ENCODE results near the gene IPO8. TPM values are rescaled to one million over a fixed set of nuclear protein-coding genes. Genes with fewer than 3 reads are reported as not detected.
"Not testable (repeated sequence)": the region's sequence is repeated elsewhere in the genome, so short reads cannot be mapped to it uniquely, and the experiment has no call there.

The IPO8 gene
- total RNA-seq, 1 experiment from 2014 or later, result 13.7 TPM

DNA sequence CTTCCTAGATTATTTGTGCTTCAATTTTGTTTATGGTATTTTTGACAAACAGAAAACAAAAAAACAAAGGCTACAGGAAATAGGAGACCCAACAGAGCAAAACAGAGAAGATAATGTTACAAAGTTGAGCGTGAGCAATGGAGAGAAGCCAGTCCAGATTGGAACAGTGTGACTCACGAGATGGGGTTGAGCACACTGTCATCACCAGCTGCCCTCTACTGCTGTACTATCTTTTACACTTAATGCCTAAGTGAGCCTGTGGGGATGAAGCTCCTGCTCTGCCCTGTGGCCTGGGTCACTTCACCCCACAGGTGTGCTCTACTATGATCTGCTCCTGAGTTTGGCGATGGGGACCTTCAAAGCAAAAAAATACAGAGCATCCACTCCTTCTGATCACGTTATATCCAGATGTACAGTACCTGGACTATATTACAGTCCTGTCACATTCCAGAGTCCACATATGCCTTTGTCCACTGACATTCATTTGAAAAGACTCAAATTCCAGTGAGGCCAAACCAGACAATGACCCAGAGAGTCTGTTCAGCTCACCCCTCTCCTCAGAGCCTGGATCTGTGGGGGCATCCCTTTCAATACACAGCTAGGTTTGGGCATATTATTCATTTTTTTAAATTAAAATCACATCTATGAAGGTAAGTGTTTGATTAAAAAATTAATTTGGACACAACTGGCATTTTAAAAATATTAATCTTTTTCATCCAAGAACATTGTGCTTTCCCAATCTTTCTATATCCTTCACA lies 4.4 kb downstream of the IPO8 start:
- peak; percentile 53 for DNase-seq (ENCODE audit: low spot score)

DNA sequence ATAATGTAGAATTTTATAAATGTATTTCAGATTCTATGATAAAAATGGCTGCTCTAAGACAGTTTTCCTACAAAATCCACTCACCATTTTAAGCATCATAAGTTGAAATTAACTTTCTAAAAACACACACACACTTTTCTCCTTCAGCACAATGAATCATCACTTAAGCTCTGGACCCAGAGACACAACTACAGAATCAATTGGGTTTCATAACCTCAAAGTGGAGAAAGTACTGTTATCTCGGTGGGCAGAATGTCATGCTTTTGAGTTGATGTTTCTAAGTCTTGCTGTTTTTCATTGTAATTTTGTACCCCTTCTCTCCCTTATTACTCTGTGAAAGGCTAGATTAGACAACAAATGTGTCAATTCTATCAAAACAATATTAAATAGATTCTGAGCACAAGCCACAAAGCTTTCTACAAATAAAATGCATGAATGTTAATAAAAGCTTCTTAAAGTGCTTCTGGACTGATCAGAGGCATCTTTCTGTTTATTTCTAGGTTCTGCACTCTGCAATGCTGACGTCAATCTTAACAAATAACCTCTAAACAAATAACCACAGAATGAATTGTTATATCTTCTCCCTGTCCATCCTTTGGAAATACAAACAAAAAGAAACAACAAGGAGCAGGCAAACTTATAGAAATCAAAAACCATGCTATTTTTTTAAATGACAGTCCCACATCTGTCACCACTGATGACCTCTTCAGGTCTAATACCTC lies 8.2 kb downstream of the IPO8 start:
- DNase-seq (ENCODE audit: low spot score), result no peak

DNA sequence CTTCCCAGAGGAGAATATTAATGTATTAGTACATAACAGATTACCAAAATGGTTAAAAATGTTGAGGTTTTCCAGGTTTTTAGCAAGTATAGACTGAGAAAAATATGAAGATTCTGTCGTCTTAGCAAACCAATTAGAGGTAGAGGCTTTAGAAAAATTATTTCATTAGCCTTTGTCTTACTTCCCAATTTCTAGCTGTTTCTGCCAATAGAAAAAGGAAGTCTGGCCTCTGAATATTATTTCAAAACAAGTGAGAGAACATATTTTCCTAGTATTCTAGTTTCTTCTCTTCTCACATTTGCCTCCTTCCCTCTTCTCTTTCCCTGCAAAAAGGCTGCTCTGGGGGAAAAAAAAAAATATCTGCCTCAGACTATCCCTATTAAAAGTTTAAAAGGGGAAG lies 16.4 kb downstream of the IPO8 start:
- no peak for DNase-seq (ENCODE audit: low spot score)

DNA sequence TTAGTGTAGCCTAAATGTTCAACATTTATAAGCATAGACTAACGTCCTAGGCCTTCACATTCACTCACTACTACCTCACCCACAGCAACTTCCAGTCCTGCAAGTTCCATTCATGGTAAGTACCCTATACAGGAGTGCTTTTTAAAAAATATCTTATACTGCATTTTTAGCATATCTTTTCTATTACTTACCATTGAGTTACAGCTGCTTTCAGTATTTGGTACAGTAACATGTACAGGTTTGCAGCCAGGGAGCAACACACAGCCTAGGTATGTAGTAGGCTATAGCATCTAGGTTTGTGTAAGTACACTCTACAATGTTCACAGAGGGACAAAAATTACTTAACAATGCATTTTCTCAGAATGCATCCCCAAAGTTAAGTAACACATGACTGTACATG lies 17.4 kb downstream of the IPO8 start:
- DNase-seq (ENCODE audit: low spot score), result no peak

DNA sequence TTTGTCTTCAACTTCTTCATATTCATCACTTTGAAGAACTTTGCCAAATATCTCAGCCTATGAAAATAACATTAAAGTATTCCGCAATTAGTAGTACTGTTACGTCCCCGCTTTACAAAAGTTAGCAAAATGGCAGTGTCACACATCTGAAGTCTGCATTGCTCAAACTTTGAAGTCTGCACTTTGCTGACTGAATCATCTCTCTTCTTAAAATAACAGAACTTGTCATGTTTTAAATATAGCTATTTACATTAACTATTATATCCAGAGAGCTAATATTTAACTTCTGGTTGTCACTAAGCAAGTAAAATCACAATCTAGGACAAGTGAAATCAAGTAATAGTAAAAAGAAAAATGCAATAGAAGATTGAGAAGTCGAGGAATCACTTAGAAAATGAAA lies 34.5 kb downstream of the IPO8 start:
- DNase-seq (ENCODE audit: low spot score), result no peak

DNA sequence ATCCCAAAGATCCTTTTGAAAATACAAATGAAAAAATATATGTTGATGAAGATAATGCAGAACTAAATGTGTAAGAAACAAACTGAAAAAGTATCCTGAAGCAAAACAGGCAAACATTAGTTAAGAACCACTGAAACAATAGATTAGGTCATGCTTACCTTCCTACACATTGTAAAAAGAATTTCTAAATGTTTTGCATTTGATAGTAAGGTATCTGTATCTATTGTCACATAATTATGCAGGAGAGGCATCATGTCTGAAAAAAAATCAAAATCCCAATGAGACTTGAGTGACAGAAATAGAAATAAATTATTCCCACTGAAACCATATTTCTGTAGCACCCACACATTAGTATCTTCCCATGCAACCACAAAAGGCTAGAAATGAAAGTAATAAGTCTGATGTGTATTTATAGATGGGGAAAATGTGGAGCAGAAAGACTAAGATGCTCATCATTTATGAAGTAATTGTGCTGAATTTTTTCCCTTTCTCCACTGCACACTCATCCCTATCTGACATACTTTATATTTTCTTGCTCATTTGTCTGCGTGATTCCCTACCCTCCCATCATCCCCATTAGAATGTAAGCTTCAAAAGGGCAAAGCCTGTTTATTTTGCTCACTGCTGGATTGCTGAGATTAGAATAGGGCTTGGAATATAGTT lies 43.5 kb downstream of the IPO8 start:
- DNase-seq (ENCODE audit: low spot score), result no peak

DNA sequence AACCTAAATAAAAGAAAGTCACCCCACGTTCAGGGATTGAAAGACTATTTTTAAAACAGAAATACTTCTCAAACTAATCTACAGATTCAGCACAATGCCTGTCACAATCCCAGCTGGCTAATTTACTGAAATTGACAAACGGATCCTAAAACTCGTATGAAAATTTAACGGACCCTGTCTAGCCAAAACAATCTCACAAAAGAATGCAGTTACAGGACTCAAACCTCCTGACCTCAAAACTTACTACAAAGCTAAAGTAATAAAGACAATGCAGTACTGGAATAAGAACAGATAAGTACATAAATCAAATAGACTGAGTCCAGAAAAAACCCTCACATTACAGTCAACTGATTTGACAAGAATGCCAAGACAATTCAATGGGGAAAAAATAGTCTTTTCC lies 48.8 kb downstream of the IPO8 start:
- DNase-seq (ENCODE audit: low spot score), result no peak

DNA sequence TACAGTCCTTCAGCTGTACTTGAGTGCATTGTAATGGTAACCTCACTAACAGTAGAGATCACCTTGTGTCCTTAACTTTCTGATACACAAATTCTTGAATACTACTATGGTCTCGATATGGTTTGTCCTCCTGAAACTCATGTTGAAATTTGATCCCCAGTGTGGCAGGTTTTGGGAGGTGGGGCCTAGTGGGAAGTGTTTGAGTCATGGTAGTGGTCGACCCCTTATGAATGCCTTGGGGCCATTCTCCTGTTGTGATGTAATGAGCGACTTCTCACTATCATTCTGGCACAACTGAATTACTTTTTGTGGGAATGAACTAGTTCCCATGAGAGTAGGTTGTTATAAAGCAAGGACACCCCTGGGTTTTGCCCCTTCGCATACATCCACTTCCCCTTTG lies 52.3 kb downstream of the IPO8 start:
- DNase-seq (ENCODE audit: low spot score), result no peak

DNA sequence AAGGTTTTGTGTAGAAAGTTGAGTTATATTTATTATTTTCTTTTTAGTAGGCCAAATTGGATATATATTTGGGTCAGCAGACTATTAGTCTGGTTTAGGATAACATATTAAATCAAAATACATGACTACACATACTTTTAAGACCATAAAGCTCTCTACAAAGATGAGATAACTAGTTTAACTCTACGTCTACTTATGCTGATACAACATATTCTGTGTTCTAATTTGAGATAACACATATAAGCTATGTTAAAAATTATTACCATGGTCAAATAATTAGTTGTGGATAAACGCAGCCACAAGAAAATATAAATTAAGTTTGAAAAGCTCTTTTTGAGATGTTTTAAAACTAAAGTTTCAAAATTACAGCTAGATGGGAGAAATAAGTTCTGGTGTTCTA lies 55.3 kb downstream of the IPO8 start:
- DNase-seq (ENCODE audit: low spot score), result no peak

DNA sequence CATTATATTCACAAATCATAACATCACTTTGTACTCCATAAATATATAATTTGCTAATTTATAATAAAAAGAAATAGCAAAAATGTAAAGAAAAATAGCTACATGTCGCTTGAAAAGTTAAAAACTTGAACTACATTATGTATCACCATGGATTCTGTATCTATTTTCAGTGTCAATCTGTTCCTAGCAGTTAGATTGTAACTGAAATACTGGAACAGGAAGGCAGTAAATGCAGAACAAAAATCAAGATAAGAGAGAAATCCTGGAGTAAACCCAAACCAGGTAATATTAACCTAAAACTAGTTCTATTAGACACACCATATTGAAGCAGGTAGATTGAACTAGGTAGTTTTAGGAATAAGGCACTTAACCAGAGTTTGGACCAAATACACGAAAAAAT lies 60.3 kb downstream of the IPO8 start:
- no peak for DNase-seq (ENCODE audit: low spot score)

DNA sequence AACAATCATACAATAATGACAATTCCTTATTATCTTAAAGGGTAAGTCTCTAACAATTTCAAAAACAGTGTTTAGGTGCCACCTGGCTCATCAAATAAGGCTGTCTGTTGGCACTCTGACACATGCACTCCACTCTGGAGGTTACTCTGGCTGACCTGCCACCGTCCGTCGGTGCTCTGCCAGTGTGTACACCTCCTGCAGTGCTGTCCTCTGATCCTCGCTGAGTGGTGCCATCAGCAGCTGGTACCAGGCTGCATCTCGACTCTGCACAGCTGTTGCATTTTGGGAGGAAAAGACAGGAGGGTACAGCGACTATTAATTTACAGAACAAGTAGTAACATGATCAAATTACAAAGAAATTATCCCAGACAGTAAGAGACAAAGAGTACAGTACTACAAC lies 63.9 kb downstream of the IPO8 start:
- DNase-seq (ENCODE audit: low spot score), result no peak

DNA sequence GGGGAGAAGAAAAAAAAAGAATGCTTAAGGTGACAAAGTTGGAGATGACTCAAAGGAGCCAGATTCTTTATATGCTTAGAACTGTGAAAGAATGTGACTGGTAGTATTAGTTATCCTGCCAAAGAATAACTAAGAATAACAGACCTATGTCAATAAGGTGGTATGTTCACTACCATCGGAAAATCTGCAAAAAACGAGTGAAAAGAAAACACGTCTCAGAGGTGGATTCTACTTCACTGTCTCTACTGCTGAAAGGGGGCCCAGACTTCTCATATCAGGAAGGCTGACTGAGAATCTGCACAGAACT lies 64.7 kb downstream of the IPO8 start:
- DNase-seq (ENCODE audit: low spot score), result no peak

DNA sequence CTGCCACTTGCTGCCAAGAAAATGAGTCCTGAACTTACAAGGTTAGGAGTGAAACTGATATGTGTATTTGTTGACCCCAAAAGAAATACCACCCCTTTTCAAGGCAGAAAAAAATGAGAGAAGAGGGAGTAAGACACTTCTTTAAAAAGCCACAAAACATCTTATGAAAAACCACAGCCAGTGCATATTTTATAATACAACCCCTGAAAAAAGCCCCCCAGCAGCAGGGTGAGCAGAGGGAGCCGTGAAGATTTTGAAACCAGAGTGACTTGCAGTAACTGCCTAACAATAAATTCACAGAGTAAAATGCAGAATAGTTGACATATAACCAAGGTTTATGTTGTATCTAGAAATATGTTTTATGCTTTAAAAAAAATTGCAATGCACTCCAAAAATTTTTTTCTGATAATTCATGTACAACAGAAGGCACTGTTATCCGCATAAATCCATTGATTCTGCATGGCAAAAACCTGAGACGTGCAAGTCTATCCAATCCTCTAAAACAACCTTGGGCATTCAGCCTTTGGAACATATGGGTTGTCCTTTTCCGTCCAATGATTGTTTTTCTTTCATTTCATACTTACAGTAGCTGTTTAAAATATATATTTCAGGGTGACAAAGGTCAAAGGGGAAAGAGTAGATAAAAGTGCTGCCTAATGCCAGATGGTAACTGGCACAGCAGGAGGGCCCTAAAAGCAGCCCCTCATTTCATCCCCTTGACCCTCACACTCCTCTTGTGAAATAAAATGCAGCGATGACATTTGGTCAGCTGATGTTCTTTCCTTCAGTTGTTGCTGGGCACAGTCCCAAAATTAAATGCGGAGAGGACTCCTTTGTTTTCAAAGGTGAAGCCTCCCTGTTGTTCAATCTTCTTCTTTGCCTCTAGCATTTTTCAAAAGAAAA lies 65.3 kb downstream of the IPO8 start:
- DNase-seq (ENCODE audit: low spot score), result no peak

DNA sequence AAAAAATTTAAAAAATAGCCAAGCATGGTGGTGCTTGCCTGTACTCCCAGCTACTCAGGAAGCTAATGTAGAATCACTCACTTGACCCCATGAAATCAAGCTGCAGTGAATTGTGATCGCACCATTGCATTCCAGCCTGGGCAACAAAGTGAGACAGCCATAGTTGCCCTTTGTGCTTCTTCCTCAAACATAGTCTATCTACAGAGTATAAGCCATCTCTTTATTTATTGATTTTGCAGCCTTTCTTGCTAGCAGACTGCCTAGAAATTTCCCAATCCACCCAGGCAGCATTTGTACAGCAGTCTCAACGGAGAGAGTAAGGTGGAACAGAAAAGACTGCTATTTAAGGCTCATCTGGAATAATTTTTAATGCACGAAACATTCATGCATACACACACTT lies 68.8 kb downstream of the IPO8 start:
- no peak for DNase-seq (ENCODE audit: low spot score)

DNA sequence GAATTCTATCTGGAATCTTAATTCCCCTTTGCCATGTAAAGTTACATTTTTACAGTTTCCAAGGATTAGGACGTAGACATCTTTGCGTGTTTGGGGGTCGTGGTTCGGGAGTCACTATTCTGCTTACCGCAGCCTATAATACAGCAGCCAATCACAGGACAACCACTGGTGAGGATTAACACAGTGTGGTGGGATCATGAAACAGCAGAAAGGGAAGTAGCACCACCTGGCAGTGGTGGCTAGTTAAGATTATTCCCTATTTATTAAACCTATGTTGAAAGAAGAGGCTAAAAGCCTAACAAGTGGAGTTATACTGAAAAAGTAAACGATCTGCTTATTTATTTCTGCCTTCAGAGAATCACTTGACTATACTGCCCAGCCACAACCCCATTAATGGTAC lies 71.7 kb downstream of the IPO8 start:
- DNase-seq (ENCODE audit: low spot score), result no peak

DNA sequence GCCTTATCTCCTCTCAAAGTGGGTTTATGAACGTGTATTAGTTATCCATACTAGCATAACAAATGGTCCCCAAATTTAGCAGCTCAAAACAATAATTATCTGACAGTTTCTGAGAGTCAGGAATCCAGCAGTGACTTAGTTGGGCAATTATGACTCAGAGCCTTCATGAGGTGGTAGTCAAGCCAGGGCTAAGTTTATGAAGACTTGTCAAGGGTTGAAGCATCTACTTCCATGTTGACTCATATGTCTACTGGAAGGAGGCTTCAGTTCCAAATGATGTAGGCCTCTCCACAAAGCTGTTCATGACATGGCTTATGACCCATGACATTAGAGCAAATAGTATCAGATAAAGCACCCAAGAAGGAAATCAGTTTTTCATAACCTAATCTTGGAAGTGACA lies 73.2 kb downstream of the IPO8 start:
- DNase-seq (ENCODE audit: low spot score), result no peak

DNA sequence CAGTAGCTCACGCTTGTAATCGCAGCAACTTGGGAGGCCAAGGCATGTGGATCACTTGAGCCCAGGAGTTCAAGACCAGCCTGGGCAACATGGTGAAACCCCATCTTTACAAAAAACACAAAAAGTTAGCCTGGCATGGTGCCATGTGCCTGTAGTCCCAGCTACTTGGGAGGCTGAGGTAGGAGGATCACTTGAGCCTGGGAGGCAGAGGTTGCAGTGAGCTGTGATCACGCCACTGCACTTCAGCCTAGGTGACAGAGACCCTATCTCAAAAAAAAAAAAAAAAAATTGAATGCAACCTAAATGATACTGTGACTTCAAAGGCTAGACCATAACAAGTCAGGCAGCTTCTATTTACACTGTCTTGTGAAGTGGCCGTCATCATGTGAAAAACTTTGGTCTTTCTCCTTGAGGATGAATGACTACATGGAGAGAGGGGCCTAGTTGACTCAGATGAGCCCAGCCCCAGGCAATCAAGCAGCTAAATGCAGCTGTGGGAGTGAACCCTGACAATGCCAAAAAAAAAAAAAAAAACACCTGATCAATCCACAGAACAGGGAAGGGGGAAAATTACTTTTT lies 73.9 kb downstream of the IPO8 start:
- not testable (repeated sequence) for DNase-seq (ENCODE audit: low spot score)

DNA sequence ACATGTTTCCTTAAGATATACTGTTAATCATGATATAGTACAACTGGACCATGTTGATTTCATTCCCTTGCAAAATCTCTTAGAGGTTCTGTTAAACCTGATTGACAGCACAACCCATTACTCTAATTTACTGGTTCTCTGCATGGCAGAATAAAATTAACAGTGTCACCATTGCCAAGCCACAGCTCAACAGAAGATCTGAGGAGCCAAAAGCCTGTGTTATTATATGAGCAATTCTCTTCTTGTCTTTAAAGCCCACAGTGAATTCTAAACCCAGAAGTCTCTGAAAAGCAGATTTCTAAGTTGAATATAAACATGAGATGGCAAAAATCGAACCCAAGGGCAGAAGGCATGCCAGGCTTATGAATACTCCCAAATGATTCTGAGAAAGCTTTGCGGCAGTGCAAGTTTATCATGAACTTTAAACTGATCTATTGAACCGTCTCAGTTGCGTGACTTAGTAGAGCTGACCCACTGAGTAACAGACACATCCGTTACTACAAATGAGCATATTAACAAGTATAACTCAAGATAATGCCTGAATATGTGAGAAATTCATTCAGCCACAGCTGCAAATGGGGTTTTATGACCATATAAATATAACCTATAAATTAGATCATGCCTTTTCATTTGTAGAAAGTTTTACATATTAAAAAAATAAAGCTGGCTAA lies 78.2 kb downstream of the IPO8 start:
- no peak for DNase-seq (ENCODE audit: low spot score)

DNA sequence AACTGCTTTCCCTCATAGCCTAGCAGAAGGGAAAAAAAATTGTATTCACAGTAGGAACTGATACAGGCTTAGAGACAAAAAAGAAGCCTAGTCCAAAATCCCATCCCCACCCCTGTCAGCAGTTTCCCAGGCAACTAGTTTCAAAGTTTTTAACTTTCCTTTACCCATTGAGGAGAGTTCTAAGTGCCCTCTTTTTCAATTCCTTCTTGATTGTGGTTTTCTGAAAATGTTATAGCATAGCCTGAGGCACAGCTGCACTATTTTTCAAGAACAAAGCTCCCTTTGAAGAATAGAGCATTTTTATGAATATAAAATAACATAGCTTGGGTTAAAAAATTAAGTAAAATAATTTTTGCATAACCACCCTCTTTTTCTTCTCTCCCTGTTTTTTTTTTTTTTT lies 81.6 kb downstream of the IPO8 start:
- DNase-seq (ENCODE audit: low spot score), result no peak

DNA sequence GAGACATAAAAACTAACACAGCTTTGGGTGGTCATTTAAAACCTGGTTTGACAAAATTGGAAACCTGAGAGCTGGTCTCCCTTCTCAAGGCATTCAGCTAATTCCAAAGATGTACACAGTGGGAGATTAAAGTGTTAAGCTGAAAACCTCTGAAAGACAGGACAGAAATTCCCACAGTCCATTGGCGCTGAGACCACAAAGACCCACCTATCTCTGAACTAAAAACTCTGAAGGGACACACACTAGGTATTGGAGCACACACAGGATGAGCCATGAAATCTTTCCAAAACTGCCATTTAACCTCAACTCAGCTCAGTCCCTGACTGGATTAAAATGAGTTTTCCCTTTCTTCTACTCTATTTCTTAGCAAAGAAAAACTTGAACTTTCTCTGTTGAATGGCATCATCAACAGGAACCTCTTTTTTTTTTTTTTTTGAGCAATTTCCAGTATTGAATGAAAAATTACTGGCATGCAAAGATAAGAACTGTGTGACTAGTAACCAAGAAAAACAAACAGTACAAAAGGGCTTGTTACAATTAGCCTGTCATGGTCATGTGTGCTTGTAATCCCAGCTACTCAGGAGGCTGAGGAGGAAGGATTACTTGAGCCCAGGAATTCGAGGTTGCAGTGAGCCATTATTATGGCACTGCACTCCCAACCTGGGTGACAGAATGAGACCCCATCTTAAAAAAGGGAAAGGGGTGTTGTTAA lies 82.4 kb downstream of the IPO8 start:
- peak; percentile 32 for DNase-seq (ENCODE audit: low spot score)

DNA sequence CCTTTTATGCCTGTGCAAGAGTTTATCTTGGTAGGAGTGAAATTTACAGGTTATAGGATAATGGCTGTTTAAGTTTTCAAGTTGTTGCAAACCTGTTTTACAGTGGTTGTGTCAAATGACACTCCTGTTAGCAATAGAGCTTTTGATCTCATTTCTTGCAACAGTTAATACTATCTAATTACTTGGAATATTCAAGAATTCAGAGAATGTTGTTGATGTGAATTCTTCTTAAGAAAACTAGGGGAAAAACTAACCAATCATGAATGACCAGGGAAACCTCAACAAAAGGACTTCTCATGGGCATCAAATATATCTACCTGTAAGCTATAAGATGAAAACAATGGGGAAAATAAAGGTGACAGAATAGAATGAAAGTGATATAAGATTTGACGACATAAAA lies 85.0 kb downstream of the IPO8 start:
- no peak for DNase-seq (ENCODE audit: low spot score)
